GM12891 (cell line): ENCODE results near the gene SLC22A23.

Experiments used
- DNase-seq: peaks from one replicate; pipeline ENCODE4 v3.0.0; 2011; ENCODE audit warnings: low spot score; ENCODE audit not compliant: insufficient read length
- FAIRE-seq: peaks from 2 replicates; lab custom pipeline; 2011; peaks lifted over from hg19 to GRCh38; lab: Jason Lieb, UNC
- PAX5 ChIP-seq: IDR thresholded peaks from 2 replicates; pipeline ENCODE4 v1.6.1; 2011; ENCODE audit warnings: low read length, moderate library complexity, mild to moderate bottlenecking; ENCODE audit not compliant: insufficient read depth, severe bottlenecking
- POLR2A ChIP-seq: IDR thresholded peaks from 2 replicates; pipeline ENCODE4 v1.6.1; 2011; ENCODE audit warnings: low read depth, low read length, control low read depth
- POLR2AphosphoS5 ChIP-seq: IDR thresholded peaks from 2 replicates; pipeline ENCODE4 v1.6.1; 2011; ENCODE audit warnings: low read depth, low read length, control low read depth
- POU2F2 ChIP-seq: IDR thresholded peaks from 2 replicates; pipeline ENCODE4 v1.6.1; 2011; ENCODE audit warnings: low read depth, mild to moderate bottlenecking, control low read depth, low read length, moderate library complexity
- SPI1 ChIP-seq: IDR thresholded peaks from 2 replicates; pipeline ENCODE4 v1.6.1; 2011; ENCODE audit warnings: low read depth, low read length, control low read depth
- TAF1 ChIP-seq: IDR thresholded peaks from 2 replicates; pipeline ENCODE4 v1.6.1; 2011; ENCODE audit warnings: low read depth, low read length, control low read depth

SLC22A23 gene

DNA sequence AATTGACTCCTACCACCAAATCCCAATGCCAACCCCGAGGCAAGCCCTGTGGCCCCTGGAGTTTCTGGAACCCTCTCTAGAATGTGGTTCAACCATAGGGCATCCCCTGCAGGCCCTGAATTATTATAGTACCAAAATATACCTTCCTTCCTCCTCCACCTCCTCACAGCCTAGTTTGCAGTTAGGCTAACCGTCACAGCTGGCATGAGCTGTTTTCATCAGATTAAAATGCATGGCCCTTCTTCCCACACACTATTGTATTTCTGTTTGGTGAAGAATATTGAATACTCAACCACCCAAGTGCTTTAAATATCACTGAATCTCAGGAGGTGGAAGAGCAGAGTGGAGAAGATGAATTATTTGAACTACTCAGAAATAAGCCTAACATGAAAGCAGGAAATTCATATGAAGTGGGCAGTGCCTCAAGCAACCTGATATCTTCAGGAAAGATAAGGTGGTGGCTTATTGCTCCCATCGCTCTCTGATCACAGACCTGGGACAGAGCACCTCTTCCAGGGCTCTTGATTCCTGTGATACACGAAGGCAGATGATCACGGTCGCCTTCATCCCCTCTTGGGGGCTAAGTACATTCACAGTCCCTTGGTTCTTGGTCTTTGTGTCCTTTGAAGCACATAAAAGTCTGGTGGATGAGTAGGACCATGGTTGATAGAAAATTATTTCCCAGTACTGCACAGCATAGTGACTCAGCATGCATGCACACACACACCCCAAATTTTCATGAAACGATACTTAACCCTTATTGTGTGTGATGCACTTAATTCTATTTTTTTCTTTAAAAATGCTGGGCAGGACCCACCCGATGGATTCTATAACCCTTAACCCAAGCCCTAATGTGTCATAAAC lies 107.2 kb downstream of the SLC22A23 start:
- FAIRE-seq (no peak), DNase-seq (no peak)
- TF ChIP-seq SPI1 (no peak), POLR2A (no peak), TAF1 (no peak), PAX5 (no peak), POU2F2 (no peak), POLR2AphosphoS5 (no peak)

- no peak for FAIRE-seq
- DNase-seq: no peak
- TF ChIP-seq PAX5 (no peak), POU2F2 (no peak), POLR2AphosphoS5 (no peak), POLR2A (no peak), TAF1 (no peak), SPI1 (no peak)
These were observed 108.0 kb downstream of the SLC22A23 start for GRCh38 chr6:3348821-3349220.

- TF ChIP-seq POLR2AphosphoS5 (no peak), TAF1 (no peak)
- no peak for DNase-seq
- FAIRE-seq: no peak
These were observed 109.0 kb downstream of the SLC22A23 start for GRCh38 chr6:3347826-3348225.

DNA sequence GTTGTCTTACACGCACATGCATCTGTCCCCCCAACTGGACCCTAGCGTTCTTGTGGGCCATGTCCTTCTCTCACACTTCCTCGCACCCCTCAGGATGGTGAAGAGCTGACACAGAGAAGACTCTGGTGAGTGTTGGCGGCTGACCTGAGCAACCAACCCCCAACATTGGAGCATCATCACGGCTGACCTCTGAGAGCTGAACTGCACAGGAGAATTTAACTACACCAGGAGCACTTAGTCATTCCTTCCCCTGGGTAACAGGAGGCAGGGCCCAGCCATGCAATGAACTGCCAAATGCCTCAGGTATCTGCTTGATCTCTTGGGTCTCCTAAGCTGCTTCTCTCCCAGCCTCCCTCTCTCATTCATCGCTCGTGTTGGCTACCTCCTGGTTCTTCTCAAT lies 109.6 kb downstream of the SLC22A23 start:
- TF ChIP-seq POLR2AphosphoS5 (no peak), TAF1 (no peak), SPI1 (no peak), POU2F2 (no peak), PAX5 (no peak), POLR2A (no peak)
- no peak for DNase-seq
- FAIRE-seq: no peak

- TF ChIP-seq POLR2A: no peak
- FAIRE-seq: no peak
- no peak for DNase-seq
These were observed 110.4 kb downstream of the SLC22A23 start for GRCh38 chr6:3346476-3346875.

GRCh38 chr6:3345836-3346235 lies 111.0 kb downstream of the SLC22A23 start:
- TF ChIP-seq POLR2A (no peak), TAF1 (no peak), POLR2AphosphoS5 (no peak), SPI1 (no peak), POU2F2 (no peak), PAX5 (no peak)
- FAIRE-seq (peak; percentile 52), DNase-seq (no peak)

DNA sequence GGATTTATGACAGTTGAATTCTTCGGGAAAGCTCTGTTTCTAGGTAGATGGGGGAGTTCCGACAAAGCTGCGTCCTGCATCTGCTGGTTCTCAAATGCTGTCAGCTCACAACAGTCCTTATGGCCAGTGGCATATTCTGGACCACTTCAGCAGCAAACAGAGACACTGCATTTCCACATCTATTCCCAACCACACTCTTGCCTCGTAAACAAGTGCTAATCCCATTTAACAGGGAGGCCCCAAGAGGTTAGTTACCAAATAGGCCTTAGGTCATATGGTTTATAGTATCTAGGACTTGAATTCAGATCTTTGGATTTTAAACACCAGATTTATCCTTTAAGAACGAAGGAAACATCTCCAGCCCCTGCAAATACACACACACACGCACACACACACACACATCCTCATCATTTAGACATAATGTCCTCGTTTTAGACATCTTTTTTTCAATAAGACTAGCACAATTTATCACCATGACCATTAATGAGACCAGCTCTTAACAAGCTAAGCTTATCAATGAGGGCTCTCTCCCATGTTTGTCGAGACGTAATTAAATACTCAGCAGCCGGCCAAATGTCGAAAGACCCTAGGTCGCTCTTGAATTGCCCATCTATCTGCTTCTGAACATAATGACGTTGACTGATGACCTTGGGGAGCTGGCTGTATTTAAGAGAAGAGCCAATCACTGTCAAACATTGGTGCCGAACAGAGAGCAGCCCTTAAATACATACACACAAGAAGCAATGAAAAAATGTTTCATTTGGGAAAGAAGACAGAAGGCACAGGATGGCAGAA lies 113.6 kb downstream of the SLC22A23 start:
- no peak for FAIRE-seq
- TF ChIP-seq POLR2AphosphoS5: no peak
- TF ChIP-seq PAX5: no peak
- no peak for TF ChIP-seq POLR2A
- TF ChIP-seq SPI1: no peak
- no peak for TF ChIP-seq POU2F2
- TF ChIP-seq TAF1: no peak

DNA sequence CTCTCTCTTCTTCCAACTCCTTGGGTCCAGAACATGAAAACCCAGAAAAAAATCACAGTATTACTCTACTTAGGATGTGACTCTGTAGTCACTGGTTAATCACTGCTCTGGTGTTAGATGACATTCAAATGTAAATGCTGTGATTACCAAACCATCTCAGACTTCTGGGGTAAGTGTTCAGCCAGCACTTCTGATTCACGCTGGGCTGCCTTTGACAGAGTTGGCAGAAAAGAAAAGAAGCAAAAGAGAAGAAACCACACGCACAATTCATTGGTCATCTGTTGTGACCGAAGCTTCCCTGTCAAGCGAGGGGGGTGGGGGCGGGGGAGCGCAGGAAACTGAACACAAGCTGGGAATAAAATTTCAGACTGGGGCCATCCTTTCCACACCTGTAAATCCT lies 115.4 kb downstream of the SLC22A23 start:
- no peak for FAIRE-seq
- DNase-seq: no peak

More for the DNA sequence above, 113.6 kb downstream of the SLC22A23 start:
- no peak for DNase-seq

DNA sequence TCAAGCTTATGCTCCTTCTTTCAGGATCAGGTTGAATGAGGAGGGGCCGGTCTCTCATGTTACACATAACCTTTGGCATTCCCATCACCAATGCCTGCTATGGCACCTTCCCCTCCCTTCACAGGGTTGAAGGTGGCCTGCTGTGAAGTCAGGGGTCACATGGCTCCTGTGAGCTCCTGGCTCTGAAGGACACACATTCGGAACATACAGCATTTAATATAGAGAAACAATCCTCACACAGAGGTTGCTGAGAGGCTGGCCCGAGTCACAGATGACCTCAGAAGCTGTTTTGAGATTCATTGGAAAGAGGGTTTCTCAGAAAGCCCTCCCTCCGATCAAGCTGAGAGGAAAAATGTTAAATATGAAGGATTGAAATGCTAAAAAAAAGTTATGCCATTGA lies 116.0 kb downstream of the SLC22A23 start:
- TF ChIP-seq POLR2AphosphoS5 (no peak), POLR2A (no peak), TAF1 (no peak), POU2F2 (no peak), SPI1 (no peak), PAX5 (no peak)
- DNase-seq (no peak), FAIRE-seq (no peak)

More for the DNA sequence above, 115.4 kb downstream of the SLC22A23 start:
- TF ChIP-seq PAX5 (no peak), POLR2AphosphoS5 (no peak), TAF1 (no peak), POU2F2 (no peak), SPI1 (no peak), POLR2A (no peak)
